GM23338 (cell line): ENCODE results near the gene SZT2. TPM values are rescaled to one million over a fixed set of nuclear protein-coding genes. Genes with fewer than 3 reads are reported as not detected.
"Not testable (repeated sequence)": the region's sequence is repeated elsewhere in the genome, so short reads cannot be mapped to it uniquely, and the experiment has no call there.

ENCODE experiments used
- ATAC-seq: fragments of 200-7000 bp; cut with Tn5 transposase; 3 replicates; pipeline ENCODE4 v1.9.1; 2020
- DNase-seq: peaks from one replicate; pipeline ENCODE4 v3.0.0-alpha.2; 2015; ENCODE audit warnings: low spot score
- H2AFZ ChIP-seq: fragments of 200-600 bp; sonication (generic); 2 replicates; pipeline ENCODE4 v1.8.0; 2016; ENCODE audit warnings: antibody characterized with exemption, mild to moderate bottlenecking, moderate library complexity
- H3F3A ChIP-seq: fragments of 200-600 bp; sonication (generic); replicated peaks from 2 replicates; pipeline ENCODE4 v1.8.0; 2017; ENCODE audit warnings: antibody characterized with exemption, mixed run types, low read depth
- H3K27ac ChIP-seq: fragments of 200-600 bp; sonication (generic); 2 replicates; pipeline ENCODE4 v1.6.1; 2016; ENCODE audit warnings: low read depth
- H3K27me3 ChIP-seq: fragments of 200-600 bp; sonication (generic); 2 replicates; pipeline ENCODE4 v1.8.0; 2016; ENCODE audit warnings: mild to moderate bottlenecking, mixed run types, moderate library complexity; ENCODE audit not compliant: insufficient read depth
- H3K36me3 ChIP-seq: fragments of 200-600 bp; sonication (generic); 2 replicates; pipeline ENCODE4 v1.8.0; 2016; ENCODE audit warnings: mild to moderate bottlenecking; ENCODE audit not compliant: insufficient read depth
- H3K4me1 ChIP-seq: fragments of 200-600 bp; sonication (generic); 2 replicates; pipeline ENCODE4 v1.8.0; 2016; ENCODE audit warnings: mild to moderate bottlenecking, moderate library complexity; ENCODE audit not compliant: insufficient read depth
- H3K4me2 ChIP-seq: fragments of 200-600 bp; sonication (generic); 2 replicates; pipeline ENCODE4 v1.7.1; 2017; ENCODE audit warnings: mixed run types
- H3K4me3 ChIP-seq: fragments of 200-600 bp; sonication (generic); 2 replicates; pipeline ENCODE4 v1.6.1; 2016; ENCODE audit warnings: mixed run types
- H3K79me2 ChIP-seq: fragments of 200-600 bp; sonication (generic); replicated peaks from 2 replicates; pipeline ENCODE4 v1.8.0; 2017; ENCODE audit warnings: mild to moderate bottlenecking; ENCODE audit not compliant: insufficient read depth
- H3K9me2 ChIP-seq: fragments of 200-600 bp; sonication (generic); 2 replicates; pipeline ENCODE4 v1.8.0; 2017; ENCODE audit not compliant: insufficient read depth
- H4K20me1 ChIP-seq: fragments of 200-600 bp; sonication (generic); replicated peaks from 2 replicates; pipeline ENCODE4 v1.8.0; 2017; ENCODE audit warnings: mild to moderate bottlenecking; ENCODE audit not compliant: insufficient read depth
- H3K27ac Mint-ChIP-seq: 2 replicates; pipeline ENCODE4 v1.8.0; 2020; ENCODE audit warnings: inconsistent platforms, mild to moderate bottlenecking, moderate library complexity, mixed read lengths
- H3K27me3 Mint-ChIP-seq: 3 replicates; pipeline ENCODE4 v1.8.0; 2022; ENCODE audit warnings: low read depth, mild to moderate bottlenecking, moderate library complexity, mixed read lengths, inconsistent platforms; ENCODE audit not compliant: insufficient read depth, poor library complexity
- H3K36me3 Mint-ChIP-seq: 3 replicates; pipeline ENCODE4 v1.8.0; 2021; ENCODE audit warnings: low read depth, mild to moderate bottlenecking, inconsistent platforms, moderate library complexity, mixed read lengths
- H3K4me1 Mint-ChIP-seq: 3 replicates; pipeline ENCODE4 v1.8.0; 2020; ENCODE audit warnings: mild to moderate bottlenecking, inconsistent platforms, mixed read lengths
- H3K4me3 Mint-ChIP-seq: 3 replicates; pipeline ENCODE4 v1.8.0; 2021; ENCODE audit warnings: moderate library complexity, mild to moderate bottlenecking, inconsistent platforms, mixed read lengths
- H3K9me3 Mint-ChIP-seq: 3 replicates; pipeline ENCODE4 v1.8.0; 2020; ENCODE audit warnings: moderate library complexity, mild to moderate bottlenecking, inconsistent platforms, mixed read lengths
- CREB1 ChIP-seq: fragments of 250-450 bp; sonication (Bioruptor Pico); IDR thresholded peaks from 2 replicates; pipeline ENCODE4 v1.5.0; 2020; ENCODE audit warnings: low read depth, mild to moderate bottlenecking, moderate library complexity
- ETS1 ChIP-seq: IDR thresholded peaks from 2 replicates; pipeline ENCODE4 v1.6.1; 2016; ENCODE audit warnings: antibody characterized with exemption
- EZH2 ChIP-seq: fragments of 200-600 bp; sonication (generic); IDR thresholded peaks from one replicate; pipeline ENCODE4 v1.8.0; 2017; ENCODE audit warnings: antibody characterized with exemption, mild to moderate bottlenecking, low read depth; ENCODE audit not compliant: unreplicated experiment
- EZH2phosphoT487 ChIP-seq: fragments of 200-600 bp; sonication (generic); IDR thresholded peaks from one replicate; pipeline ENCODE4 v1.8.1; 2018; ENCODE audit warnings: antibody characterized with exemption; ENCODE audit not compliant: unreplicated experiment
- JUNB ChIP-seq: IDR thresholded peaks from one replicate; pipeline ENCODE4 v1.6.1; 2016; ENCODE audit warnings: antibody characterized with exemption; ENCODE audit not compliant: unreplicated experiment
- NANOG ChIP-seq: IDR thresholded peaks from 2 replicates; pipeline ENCODE4 v1.6.1; 2016; ENCODE audit warnings: antibody characterized with exemption, borderline replicate concordance
- POLR2AphosphoS5 ChIP-seq: IDR thresholded peaks from 2 replicates; pipeline ENCODE4 v1.6.1; 2016; ENCODE audit warnings: antibody characterized with exemption, low read depth
- ZNF114 ChIP-seq: fragments of 250-450 bp; sonication (Bioruptor Pico); IDR thresholded peaks from 2 replicates; pipeline ENCODE4 v1.5.0; 2020; ENCODE audit warnings: mild to moderate bottlenecking, moderate library complexity
- ZNF331 ChIP-seq: fragments of 250-450 bp; sonication (Bioruptor Pico); IDR thresholded peaks from 2 replicates; pipeline ENCODE4 v1.5.0; 2020; ENCODE audit warnings: low read depth, mild to moderate bottlenecking, moderate library complexity
- polyA plus RNA-seq: library from polyadenylated mRNA; unstranded; fragments of >200 nt; fragmentation: Nextera tagmentation; extraction: Ambion mirVana; gene quantifications from 2 replicates; pipeline ENCODE4 v1.2.1, GENCODE V29; 2016
- total RNA-seq: library from RNA; depleted of rRNA; stranded (reverse); fragments of >200 nt; shearing (Covaris generic); gene quantifications from 2 replicates; pipeline ENCODE4 v1.2.3, GENCODE V29; 2014
- TF ChIP-seq, protein P1 (sequence below): fragments of 250-450 bp; sonication (Bioruptor Pico); IDR thresholded peaks from 2 replicates; pipeline ENCODE4 v1.5.0; 2020; ENCODE audit warnings: mild to moderate bottlenecking, moderate library complexity
- TF ChIP-seq, protein P2 (sequence below), 2 experiments: fragments of 200-600 bp in 1 of 2; sonication (generic) in 1 of 2; conservative IDR thresholded peaks; 2 replicates each; pipeline versions ENCODE4 v1.5.1 to v1.6.1; 2016 to 2017; ENCODE audit warnings: antibody characterized with exemption in 2 of 2, low read depth in 2 of 2, mild to moderate bottlenecking in 2 of 2, moderate library complexity in 1 of 2

SZT2 gene
- total and polyA plus RNA-seq, 2 experiments from 2014 or later: 4.1 to 16.1 TPM

DNA sequence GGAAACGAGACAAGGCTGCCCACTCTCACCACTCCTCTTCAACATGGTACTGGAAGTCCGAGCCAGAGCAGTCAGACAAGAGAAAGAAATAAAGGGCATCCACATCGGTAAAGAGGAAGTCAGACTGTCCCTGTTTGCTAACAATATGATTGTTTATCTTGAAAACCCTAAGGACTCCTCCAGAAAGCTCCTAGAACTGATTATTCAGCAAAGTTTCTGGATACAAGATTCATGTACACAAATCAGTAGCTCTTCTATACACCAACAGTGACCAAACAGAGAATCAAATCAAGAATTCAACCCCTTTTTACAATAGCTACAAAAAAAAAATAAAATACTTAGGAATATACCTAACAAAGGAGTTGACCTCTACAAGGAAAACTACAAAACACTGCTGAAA lies 68.7 kb downstream of the SZT2 start:
- H3K27ac Mint-ChIP-seq, DNase-seq, H3K27ac ChIP-seq, H3K9me2 ChIP-seq, H3F3A ChIP-seq, H3K4me3 Mint-ChIP-seq, H3K4me2 ChIP-seq, ATAC-seq, H3K36me3 ChIP-seq, H2AFZ ChIP-seq, H3K4me1 ChIP-seq, H3K27me3 ChIP-seq, H3K79me2 ChIP-seq, H4K20me1 ChIP-seq, H3K4me3 ChIP-seq, H3K36me3 Mint-ChIP-seq, H3K9me3 Mint-ChIP-seq: not testable (repeated sequence)
- H3K4me1 Mint-ChIP-seq: peaks cover 11% of the 10 kb centered on the region
- H3K27me3 Mint-ChIP-seq: peaks cover 12% of the 10 kb centered on the region

- H3K27ac Mint-ChIP-seq: no peak overlapping the region
- Histone ChIP-seq H3K27ac (no peak overlapping the region), H3K4me3 (no peak overlapping the region), H4K20me1 (no peaks in the 10 kb centered on the region), H3K9me2 (no peaks in the 10 kb centered on the region), H3F3A (no peaks in the 10 kb centered on the region), H3K4me2 (no peak overlapping the region), H3K4me1 (no peaks in the 10 kb centered on the region), H3K79me2 (no peaks in the 10 kb centered on the region), H3K27me3 (no peaks in the 10 kb centered on the region), H3K36me3 (no peaks in the 10 kb centered on the region), H2AFZ (no peak overlapping the region)
- ATAC-seq: no peak
- no peak for DNase-seq
- no peaks in the 10 kb centered on the region for H3K9me3 Mint-ChIP-seq
- no peaks in the 10 kb centered on the region for H3K4me1 Mint-ChIP-seq
- peaks cover 8% of the 10 kb centered on the region for H3K27me3 Mint-ChIP-seq
- H3K36me3 Mint-ChIP-seq: no peaks in the 10 kb centered on the region
- H3K4me3 Mint-ChIP-seq: no peak overlapping the region
- TF ChIP-seq JUNB (no peak), ETS1 (no peak), EZH2 (no peak), ZNF114 (CRISPR knock-in tag) (no peak), POLR2AphosphoS5 (no peak), NANOG (no peak), CREB1 (CRISPR knock-in tag) (no peak), ZNF331 (CRISPR knock-in tag) (no peak), EZH2phosphoT487 (no peak)
- TF ChIP-seq, protein P1, sequence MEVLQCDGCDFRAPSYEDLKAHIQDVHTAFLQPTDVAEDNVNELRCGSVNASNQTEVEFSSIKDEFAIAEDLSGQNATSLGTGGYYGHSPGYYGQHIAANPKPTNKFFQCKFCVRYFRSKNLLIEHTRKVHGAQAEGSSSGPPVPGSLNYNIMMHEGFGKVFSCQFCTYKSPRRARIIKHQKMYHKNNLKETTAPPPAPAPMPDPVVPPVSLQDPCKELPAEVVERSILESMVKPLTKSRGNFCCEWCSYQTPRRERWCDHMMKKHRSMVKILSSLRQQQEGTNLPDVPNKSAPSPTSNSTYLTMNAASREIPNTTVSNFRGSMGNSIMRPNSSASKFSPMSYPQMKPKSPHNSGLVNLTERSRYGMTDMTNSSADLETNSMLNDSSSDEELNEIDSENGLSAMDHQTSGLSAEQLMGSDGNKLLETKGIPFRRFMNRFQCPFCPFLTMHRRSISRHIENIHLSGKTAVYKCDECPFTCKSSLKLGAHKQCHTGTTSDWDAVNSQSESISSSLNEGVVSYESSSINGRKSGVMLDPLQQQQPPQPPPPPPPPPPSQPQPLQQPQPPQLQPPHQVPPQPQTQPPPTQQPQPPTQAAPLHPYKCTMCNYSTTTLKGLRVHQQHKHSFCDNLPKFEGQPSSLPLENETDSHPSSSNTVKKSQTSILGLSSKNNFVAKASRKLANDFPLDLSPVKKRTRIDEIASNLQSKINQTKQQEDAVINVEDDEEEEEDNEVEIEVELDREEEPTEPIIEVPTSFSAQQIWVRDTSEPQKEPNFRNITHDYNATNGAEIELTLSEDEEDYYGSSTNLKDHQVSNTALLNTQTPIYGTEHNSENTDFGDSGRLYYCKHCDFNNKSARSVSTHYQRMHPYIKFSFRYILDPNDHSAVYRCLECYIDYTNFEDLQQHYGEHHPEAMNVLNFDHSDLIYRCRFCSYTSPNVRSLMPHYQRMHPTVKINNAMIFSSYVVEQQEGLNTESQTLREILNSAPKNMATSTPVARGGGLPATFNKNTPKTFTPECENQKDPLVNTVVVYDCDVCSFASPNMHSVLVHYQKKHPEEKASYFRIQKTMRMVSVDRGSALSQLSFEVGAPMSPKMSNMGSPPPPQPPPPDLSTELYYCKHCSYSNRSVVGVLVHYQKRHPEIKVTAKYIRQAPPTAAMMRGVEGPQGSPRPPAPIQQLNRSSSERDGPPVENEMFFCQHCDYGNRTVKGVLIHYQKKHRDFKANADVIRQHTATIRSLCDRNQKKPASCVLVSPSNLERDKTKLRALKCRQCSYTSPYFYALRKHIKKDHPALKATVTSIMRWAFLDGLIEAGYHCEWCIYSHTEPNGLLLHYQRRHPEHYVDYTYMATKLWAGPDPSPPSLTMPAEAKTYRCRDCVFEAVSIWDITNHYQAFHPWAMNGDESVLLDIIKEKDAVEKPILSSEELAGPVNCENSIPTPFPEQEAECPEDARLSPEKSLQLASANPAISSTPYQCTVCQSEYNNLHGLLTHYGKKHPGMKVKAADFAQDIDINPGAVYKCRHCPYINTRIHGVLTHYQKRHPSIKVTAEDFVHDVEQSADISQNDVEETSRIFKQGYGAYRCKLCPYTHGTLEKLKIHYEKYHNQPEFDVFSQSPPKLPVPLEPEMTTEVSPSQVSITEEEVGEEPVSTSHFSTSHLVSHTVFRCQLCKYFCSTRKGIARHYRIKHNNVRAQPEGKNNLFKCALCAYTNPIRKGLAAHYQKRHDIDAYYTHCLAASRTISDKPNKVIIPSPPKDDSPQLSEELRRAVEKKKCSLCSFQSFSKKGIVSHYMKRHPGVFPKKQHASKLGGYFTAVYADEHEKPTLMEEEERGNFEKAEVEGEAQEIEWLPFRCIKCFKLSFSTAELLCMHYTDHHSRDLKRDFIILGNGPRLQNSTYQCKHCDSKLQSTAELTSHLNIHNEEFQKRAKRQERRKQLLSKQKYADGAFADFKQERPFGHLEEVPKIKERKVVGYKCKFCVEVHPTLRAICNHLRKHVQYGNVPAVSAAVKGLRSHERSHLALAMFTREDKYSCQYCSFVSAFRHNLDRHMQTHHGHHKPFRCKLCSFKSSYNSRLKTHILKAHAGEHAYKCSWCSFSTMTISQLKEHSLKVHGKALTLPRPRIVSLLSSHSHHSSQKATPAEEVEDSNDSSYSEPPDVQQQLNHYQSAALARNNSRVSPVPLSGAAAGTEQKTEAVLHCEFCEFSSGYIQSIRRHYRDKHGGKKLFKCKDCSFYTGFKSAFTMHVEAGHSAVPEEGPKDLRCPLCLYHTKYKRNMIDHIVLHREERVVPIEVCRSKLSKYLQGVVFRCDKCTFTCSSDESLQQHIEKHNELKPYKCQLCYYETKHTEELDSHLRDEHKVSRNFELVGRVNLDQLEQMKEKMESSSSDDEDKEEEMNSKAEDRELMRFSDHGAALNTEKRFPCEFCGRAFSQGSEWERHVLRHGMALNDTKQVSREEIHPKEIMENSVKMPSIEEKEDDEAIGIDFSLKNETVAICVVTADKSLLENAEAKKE: no peak
- TF ChIP-seq, protein P2, sequence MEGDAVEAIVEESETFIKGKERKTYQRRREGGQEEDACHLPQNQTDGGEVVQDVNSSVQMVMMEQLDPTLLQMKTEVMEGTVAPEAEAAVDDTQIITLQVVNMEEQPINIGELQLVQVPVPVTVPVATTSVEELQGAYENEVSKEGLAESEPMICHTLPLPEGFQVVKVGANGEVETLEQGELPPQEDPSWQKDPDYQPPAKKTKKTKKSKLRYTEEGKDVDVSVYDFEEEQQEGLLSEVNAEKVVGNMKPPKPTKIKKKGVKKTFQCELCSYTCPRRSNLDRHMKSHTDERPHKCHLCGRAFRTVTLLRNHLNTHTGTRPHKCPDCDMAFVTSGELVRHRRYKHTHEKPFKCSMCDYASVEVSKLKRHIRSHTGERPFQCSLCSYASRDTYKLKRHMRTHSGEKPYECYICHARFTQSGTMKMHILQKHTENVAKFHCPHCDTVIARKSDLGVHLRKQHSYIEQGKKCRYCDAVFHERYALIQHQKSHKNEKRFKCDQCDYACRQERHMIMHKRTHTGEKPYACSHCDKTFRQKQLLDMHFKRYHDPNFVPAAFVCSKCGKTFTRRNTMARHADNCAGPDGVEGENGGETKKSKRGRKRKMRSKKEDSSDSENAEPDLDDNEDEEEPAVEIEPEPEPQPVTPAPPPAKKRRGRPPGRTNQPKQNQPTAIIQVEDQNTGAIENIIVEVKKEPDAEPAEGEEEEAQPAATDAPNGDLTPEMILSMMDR (conservative IDR thresholded peaks at IDR 0.05; ENCODE audit: low read depth in 2 of 2): no peak
Measured at GRCh38 chr1:43460988-43461693, 71.4 kb downstream of the SZT2 start.
